22Rv1 (cell line): ENCODE results near the gene CEP164.

Source experiments
- ZFX ChIP-seq: fragments of 450-650 bp; IDR thresholded peaks from 2 replicates; pipeline ENCODE4 v1.6.1; 2017; ENCODE audit warnings: antibody characterized with exemption, borderline replicate concordance
- TF ChIP-seq, protein P1 (sequence below): fragments of 450-650 bp; IDR thresholded peaks from 2 replicates; pipeline ENCODE4 v1.5.1; 2017; ENCODE audit warnings: mild to moderate bottlenecking

DNA sequence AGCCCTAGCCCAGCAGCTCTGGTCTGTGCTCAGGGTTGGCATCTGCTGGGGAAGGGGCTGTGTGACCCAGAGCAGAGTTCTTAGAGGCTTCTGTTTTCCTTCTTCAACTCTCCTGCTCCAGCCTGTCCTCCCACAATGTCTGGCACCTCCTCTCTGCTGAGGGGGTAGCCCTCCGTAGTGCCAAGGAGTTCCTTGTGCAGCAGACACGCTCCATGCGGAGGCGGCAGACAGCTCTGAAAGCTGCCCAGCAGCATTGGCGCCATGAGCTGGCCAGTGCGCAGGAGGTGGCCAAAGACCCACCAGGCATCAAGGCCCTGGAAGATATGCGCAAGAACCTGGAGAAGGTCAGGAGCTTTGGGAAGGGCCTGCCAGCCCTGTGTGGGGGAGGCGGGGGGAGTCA, 69.3 kb downstream of the CEP164 start:
- TF ChIP-seq, protein P1, sequence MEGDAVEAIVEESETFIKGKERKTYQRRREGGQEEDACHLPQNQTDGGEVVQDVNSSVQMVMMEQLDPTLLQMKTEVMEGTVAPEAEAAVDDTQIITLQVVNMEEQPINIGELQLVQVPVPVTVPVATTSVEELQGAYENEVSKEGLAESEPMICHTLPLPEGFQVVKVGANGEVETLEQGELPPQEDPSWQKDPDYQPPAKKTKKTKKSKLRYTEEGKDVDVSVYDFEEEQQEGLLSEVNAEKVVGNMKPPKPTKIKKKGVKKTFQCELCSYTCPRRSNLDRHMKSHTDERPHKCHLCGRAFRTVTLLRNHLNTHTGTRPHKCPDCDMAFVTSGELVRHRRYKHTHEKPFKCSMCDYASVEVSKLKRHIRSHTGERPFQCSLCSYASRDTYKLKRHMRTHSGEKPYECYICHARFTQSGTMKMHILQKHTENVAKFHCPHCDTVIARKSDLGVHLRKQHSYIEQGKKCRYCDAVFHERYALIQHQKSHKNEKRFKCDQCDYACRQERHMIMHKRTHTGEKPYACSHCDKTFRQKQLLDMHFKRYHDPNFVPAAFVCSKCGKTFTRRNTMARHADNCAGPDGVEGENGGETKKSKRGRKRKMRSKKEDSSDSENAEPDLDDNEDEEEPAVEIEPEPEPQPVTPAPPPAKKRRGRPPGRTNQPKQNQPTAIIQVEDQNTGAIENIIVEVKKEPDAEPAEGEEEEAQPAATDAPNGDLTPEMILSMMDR: no peak
- no peak for TF ChIP-seq ZFX
